HG02798 (cell line): ENCODE results near the gene TSFM.

Experiments
- ATAC-seq: cut with Tn5 transposase; IDR thresholded peaks from one replicate; pipeline ENCODE4 v1.9.1; 2021; ENCODE audit warnings: mild to moderate bottlenecking; ENCODE audit not compliant: unreplicated experiment, poor library complexity

The TSFM gene

DNA sequence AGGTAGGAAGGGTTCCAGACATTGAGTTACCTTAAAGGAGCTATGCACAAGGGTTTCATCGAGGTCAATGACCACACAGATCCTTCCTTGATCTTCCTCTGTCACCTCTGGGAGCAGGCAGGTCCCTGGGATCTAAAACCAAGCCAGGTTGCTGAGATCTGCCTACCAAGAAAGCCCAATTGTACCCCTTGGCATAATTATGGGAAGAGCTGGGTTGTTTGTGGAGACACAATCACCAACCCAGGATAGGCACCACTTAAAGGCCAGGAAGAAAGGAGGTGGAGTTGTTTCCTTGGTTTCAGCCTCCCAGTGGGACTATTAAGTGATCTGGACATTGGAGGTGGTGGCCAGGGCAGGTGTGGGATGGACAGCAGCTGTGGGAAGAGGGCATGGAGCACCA is 44.4 kb downstream of the TSFM start:
- ATAC-seq, result no peak

DNA sequence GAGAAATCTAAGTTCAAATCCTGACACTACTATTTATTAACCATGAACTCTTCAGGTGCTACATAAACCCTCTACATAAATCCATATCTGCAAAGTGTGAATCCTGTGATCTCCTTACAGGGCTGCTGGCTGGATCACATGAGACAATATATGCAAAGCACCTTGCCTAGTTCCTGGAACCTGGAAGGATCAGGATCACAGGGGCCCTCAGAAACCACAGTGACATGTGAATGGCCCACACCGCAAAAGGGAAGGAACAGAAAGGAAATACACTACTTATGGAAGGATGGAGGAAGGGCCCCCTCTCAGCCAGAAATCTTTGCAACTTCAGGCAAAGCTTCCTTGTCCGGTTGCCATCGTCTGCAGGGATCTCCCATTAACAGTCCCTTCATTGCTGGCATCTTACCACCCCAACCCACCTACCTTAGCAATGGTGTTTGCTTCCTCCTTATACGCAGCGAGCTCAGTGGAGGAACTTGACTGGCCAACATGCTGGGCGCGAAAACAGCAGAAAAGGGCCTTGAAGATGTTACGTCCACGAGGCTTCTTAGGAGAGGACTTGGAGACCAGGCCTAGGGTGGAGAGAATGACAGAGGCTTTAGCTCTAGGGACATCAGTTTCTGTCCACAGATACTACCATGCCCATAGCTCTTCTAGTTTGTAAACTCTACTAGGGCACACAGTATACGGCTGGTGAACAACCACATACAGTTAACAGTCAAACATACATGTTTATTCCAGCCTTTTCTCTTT is 46.6 kb downstream of the TSFM start:
- ATAC-seq, result no peak

DNA sequence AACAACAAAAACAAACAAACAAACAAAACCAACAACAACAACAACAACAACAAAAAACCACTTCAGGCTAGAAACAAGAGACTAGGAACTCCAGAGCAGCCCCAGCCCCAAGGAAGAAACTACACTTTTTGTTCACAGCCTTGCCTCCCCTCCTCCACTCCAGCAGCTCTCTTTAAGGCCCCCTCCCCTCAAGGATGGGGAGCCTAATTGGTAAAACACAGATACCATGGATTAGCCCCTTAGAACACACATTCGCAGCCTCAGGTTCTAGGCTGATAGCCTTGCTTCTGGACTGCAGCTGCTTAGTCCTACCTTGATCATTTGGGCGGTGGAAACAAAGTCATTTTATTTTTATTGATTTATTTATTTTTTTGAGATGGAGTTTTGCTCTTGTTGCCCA is 47.8 kb downstream of the TSFM start:
- ATAC-seq, result no peak

DNA sequence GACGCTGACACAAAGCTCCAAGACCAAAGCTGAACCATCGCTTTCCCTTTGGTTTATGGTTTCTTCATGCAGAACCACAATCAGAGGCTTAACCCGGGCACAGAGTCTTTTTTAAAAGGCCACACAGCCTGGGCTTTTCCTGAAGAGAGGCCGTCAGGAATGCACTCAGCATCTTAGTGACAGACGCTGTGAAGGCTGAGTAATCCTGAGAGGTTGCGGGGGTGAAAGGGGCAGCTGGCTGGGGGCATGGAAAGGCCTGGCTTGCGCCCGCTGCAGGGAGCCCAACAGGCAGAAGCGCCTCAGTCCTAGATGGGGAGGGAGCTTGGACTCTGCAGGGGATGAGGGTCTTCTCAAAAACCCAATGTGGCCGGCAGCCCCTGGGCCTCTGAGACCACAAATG is 50.4 kb downstream of the TSFM start:
- ATAC-seq, result no peak

DNA sequence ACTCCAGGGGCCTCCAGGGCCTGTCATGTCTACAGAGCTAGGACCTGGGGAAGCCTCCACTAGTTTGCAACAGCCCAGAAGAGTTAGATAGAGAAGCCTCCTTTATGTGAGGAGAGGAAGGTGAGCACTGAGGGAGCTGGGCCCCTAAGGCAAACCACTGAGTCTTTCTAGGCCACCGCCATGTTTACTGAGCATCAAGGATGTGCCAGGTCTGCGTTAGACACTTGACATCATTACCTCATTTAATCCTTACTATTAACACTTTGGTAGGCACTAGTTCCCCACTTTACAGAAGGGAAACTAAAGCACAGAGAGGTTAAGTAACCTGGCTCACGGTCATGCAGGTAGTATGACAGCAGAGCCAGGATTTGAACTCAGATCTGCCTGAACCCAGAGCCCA is 51.1 kb downstream of the TSFM start:
- no peak for ATAC-seq

DNA sequence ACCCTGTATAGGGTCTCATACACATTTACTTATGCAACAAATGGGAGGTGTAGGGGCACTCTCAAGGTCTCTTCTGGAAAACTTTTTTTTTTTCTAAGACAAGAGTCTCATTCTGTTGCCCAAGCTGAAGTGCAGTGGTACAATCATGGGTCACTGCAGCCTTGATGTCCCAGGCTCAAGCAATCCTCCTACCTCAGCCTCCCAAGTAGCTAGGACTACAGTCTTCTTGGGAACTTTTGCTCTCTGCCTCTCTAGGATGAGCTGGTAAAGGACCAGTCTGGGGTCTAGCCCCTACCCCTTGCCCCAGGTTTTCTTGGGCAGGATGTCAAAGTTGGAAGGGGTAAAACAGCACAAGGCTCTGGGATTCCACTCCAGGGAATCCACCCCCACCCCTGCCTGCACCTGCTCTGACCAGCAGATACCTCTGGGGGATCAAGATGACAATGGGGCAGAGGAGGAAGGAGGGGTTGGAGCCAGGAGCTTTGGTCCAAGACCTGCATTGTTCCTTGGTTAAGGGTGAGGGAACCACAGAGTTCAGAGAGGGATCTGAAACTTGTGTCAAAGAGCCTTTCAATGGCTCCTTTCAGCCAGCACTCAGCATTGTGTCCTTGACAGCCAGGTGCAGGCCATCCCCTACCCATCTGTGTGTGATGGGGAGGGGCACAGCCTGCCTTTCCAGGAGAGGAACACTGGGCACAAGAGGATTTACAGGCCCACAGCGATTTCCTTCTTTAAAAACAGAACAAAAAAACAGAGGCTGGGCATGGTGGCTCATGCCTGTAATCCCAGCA is 51.7 kb downstream of the TSFM start:
- no peak for ATAC-seq

DNA sequence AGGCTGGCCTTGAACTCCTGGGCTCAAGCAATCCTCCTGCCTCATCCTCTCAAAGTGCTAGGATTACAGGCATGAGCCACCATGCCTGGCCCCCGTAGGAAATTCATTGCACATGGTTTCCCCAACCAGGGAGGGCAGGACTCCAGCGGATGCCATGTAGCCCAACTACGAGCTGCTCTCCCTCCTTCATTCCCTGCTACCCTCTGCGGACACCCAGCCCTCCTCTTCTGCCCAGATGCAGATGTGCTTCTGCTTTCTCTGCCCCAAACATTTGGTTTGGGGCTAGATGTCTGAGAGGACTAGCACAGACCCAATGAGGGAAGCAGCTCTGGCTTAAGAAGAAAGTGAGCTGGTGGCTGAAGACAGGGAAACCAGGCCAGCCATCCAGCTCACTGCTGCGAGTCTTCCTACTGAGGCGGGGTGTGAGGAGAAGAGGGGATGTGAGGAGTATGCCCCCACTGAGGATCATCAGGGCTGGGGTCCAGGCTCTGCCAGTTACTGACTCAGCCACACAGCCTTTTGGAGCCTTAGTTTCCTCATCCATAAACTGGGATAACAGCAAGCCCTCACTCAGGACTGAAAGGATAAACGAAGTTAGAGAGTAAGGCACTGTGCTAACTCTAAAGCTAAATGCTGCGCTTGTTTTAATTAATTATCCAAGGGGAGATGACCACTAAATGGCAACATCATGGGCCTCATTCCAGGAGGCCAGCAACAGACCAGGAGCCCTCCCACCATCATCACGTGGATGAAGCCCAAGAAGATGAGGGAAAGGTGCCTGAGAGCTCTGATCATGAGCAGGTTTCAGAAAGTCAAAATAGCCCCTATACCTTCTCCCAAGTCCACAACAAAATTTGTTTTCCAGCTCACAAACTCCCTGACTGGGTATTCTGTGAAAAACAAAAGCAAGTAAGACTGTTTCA is 53.0 kb downstream of the TSFM start:
- no peak for ATAC-seq

DNA sequence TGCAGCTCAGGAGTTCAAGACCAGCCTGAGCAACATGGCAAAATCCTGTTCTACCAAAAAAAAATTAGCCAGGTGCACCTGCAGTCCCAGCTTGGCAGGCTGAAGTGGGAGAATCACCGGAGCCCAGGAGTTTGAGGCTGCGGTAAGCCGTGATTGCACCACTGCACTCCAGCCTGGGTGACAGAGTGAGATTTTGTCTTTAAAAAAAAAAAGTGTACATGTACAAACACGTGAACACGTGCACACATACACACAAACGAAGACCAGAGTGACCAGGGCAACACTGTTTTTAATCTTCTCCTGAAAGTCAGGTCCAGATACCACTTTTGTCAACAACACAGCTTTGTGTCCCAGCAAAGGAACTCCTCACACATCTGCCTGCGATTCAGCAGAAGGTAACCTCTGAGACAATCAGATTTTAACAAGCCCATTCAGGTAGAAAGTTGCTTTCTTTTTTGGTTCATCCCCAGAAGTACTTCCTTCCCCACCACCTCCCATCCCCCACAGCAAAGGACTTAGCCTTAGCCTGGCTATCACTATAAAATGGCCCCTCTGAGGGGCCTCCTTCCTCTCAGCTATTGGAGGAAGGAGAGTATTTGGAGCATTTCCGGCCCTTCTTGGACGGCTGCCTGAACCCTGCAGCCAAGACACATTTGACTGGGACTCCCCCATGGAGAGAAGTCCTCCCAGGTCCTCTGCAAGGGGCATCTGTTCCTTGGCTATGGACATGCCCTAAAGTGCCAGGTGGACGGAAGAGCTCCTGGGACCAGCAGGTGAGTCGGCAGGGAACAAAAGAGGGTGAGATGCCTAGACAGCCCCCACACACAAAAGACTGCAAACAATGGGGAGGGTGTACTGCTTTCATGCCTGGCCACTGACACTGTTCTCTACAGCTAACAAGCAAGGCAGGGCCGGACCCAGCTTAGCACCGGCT is 54.1 kb downstream of the TSFM start:
- peak; percentile 55 for ATAC-seq

DNA sequence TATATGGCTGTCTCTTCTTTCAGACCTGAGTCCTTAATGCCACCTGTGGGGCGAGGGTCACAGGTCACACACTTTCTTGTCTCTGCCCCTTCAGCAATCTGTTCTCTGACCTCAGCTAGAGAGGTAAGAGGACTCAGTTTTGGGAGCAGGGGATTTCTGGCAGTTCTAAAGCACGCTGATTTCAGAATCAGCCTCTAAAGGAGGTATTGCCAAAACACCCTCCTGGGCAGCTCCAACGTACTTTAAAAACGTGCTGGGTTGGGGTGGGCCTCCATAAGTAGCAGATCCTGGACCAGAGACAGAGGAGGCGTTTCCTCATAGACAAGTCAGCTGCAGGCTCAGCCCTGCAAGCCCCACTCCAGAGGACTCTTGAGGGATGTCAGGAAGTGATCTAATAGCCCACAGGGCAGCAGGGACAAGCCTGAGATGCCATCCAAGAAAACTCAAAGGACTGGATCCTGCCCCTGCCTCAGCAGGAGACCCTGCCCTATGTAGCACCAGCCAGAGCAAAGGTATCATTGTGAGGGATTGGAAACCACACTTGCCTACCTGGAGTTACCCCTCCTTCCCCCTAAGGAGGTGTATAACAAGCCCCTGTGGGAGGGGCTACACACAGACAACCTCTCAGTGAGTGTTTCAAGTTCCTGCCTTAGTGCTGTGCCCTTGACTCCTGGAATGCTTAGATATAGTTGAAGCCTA is 55.4 kb downstream of the TSFM start:
- ATAC-seq, result no peak

DNA sequence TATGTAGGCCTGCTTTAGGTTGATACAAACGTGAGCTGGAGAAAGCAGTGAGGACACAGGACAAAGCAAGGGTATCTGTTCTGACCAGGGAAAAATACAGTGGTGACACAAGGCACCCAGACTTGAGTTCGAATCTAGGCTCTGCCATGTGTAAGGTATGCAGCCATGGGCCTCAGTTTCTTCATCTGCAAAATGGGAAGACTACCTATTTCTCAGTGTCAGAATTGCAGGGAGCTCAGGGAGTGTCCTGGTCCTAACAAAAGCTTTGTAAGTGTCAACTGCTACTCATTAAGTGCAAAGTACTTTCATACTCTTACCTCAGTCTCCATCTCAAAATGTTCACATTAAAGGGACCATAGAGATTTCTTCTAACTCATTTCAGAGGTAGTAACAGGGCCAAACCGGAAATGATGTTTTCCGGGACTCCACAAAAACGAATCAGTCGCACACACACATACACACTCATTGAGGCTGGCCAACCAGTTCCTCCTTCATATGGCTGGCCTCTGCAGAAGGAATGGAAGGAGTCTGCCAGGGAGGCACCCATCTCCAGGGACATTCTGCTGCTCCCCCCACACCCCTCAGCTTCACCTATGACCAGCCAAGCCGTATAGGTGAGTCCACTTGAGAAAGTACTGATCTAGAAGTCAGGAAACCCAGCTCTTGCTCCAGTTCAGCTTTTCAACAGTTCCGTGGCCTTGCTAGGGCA is 56.2 kb downstream of the TSFM start:
- no peak for ATAC-seq

DNA sequence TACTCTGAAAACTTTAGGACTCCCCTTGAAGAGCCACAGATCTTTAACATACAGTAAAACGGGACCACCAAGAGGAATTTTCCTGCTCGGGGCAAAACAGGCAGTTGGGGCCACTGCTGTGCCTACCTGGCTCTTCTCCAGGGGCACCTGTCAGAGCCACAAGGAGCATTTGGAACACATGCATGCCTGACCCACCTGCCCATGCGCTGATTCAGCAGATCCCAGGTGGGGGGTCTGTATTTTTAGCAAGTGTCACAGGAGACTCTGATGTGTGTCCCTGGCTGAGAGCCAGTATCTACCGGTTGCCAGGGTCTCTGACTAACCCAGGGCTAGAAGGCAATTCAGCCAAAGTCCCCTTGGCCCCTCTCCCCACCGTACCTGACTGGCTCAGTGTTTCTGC is 57.4 kb downstream of the TSFM start:
- no peak for ATAC-seq

DNA sequence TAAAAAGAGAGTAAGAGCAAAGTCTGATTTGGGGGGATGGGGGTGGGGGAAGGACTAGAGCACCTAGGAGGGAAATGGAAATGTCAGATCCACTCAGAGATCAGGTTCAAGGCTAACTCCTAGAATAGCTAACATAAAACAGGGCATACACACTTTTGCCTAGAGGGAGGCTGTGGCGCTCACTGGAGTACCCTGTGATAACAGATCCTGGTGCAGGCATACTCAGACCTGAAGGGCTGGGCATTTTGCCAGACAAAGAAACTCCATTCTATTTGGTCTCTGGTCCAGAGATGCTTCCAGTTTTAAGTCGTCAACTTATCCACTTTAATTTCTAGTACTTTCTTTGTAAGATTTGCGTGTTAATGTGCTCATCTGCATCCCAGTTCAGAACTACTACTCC is 58.1 kb downstream of the TSFM start:
- ATAC-seq, result no peak

DNA sequence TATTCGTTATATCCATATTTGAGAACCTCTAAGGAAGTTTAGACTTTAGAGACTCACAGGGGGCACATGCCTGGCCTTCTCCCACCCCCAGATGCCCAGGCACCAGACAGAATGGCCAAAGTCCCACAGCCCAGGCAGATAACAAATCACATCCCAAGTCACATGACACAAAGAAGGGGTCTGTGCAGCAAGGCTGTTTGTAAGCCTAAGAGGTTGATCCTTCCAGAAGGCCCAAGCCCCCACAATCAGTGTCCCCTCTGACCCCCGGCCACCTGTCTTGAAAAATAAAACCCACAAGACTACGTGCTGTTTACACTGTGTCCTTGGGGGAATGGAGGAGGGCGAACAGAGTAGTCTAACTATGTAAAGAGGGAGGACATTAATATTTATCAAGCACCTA is 58.9 kb downstream of the TSFM start:
- no peak for ATAC-seq

DNA sequence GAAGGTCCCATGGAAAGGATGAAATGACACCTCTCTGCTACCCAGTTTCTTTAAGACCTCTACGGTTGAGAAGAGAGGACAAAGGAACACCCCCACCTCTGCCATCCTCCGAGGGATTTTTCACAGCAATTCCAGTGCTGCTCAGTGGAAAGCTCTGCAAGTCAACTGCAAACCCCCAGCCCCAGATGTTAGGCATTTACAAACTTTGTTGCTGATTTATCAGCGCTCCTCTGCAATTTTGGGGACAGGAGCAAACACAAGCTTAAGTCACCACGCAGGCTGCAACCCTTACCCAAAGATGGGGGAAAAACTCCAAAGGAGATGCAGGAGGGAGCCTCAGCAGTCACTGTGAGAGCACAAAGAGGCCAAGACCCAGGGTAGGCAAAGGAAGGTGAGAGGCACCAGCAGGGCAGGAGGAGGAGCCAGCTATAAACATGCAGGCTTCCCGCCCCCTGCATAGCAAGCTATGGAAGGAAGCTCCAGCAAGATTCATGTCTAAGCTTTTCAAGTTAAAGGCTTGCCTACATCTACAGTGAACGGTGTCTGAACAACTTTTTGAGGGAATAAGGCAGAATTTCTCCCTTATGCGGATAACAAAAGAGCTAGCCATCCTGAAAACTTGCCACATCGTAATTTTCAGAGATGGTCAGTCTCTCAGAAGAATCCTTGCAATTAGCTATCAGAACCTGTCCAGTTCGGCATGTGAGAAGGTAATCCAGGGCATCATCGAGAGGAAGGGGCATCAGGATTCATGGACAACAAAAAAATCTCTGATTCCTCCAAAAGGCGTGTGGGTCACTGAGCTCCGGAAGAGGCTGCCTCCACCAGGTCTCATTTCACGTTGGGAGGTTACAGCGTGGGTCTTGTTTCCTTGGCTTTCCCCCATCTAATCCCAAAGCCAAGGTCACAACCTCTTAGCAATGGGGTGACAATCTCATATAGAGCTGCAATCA is 60.0 kb downstream of the TSFM start:
- no peak for ATAC-seq

DNA sequence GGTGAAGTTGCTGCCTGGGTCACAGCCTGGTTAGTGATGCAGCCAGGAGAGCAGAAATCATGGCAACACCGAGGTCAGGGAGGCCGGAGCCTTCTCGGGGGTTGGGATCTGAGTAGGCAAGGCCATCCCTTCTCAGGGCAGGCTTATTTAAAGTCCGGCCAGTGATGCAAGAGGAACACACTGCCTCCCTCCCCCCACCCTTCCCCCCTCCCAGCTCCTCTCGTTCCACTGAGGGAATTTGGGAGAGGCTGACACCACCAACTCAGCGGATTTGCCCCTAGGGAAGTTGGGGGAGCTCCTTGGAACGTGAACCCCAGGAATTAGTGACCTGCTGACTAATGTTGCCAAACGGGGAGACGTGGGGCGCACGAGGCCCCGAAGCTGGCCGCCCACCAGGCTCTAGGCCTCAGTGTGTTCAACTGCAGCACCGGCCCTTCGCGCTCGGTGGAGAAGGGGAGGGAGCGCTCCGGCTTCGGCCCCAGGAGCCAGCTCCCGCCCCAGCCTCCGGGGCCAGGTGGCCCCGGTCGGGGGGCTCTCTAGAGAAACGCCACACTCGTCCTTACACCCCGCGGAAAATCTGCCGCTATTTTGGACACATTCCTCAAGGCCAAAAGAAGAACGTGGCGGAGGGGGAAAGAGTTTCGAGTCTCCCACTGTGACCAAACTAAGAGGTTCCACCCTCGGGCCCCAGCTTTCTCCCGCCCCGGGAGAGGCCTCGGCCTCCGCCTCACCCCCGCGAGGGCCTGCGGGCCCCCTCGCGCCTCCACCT is 62.3 kb downstream of the TSFM start:
- peak; percentile 18 for ATAC-seq

DNA sequence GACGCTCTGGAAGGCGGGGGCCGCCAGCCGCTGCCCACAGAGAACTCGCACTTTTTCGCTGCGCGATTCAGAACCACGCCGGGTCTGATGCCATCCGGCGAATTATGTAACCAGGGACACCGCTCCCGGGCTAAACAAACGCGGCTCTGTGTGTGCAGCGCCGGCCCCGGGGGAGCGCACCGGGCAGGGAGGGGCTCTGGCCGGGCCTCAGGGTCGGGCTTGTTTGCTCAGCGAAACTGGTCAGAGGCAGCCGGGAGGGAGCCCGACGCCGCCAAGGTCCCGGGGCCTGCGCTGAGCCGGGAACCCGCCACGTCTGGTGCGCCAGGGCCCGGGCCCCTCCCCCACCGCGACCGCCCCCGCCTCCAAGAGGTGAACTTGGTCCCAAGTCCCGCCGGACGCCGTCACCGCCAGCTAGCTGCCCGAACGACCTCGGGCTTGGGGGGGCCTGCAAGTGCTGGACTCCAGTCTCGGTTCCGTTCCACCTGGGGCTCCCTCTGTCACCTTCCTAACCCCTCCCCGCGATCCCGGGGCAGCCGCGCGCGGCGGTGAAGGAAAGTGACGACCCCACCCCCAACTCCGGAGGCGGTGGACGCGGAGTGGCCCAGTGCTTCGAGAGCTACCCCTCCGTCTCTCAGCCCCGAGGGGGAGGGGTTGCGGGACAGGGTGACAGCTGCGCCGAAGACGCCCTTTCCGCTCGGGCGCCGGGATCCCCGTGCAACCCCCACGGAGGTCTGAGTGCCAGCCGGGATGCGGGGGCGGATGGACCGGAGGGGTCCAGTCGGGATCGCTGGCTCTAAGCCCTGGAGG is 63.1 kb downstream of the TSFM start:
- peak; percentile 31 for ATAC-seq
